Psoas muscle (tissue), 8 donors: ENCODE measurements around the gene HARBI1. TPM values are rescaled to one million over a fixed set of nuclear protein-coding genes. Genes with fewer than 3 reads are reported as not detected.

Experiments
- ATAC-seq, 4 donors: fragments of 200-7000 bp; cut with Tn5 transposase; one replicate each; pipeline ENCODE4 v1.9.1; 2020; ENCODE audit warnings: moderate library complexity in 3 of 4, mild to moderate bottlenecking in 2 of 4
- DNase-seq, 2 donors: peaks; one replicate each; pipeline ENCODE4 v3.0.0-alpha.2; 2020
- H3K27ac ChIP-seq: fragments of 200-600 bp; one replicate; pipeline ENCODE4 v1.8.0; 2022
- H3K27me3 ChIP-seq, 3 donors: fragments of 200-600 bp in 1 of 3; one replicate each; pipeline versions ENCODE4 v1.6.1 to v1.8.0; 2013 to 2022; ENCODE audit warnings: low read length in 2 of 3, mild to moderate bottlenecking in 2 of 3, moderate library complexity in 1 of 3; ENCODE audit not compliant: insufficient read depth in 3 of 3
- H3K36me3 ChIP-seq, 2 donors: fragments of 200-600 bp in 1 of 2; one replicate each; pipeline versions ENCODE4 v1.6.1 to v1.8.0; 2013 to 2022; ENCODE audit warnings: low read depth in 1 of 2, mild to moderate bottlenecking in 1 of 2, moderate library complexity in 1 of 2; ENCODE audit not compliant: insufficient read depth in 1 of 2
- H3K4me1 ChIP-seq: fragments of 200-600 bp; one replicate; pipeline ENCODE4 v1.8.0; 2022
- H3K4me3 ChIP-seq: fragments of 200-600 bp; one replicate; pipeline ENCODE4 v1.8.0; 2022; ENCODE audit warnings: mild to moderate bottlenecking
- H3K9me3 ChIP-seq: fragments of 200-600 bp; one replicate; pipeline ENCODE4 v1.8.0; 2022
- WGBS, 3 donors: extraction: QIAGEN DNeasy Blood & Tissue Kit; methylation state at CpG; one replicate each; pipeline versions ENCODE4 v1.1.6 to v1.1.7; 2013; 5-methylcytosine and 5-hydroxymethylcytosine counted together
- intact Hi-C, 2 donors: fragments of 100-400 bp; cut with DNase I; formaldehyde crosslinking; loops; one replicate each; pipeline versions ENCODE4 v1.11.0 to v1.14.2; 2022
- polyA plus RNA-seq, 3 donors: library from polyadenylated mRNA; stranded (reverse); fragments of 200-250 nt; gene quantifications; one replicate each; pipeline ENCODE4 v1.2.3, GENCODE V29; 2013
- total RNA-seq, 4 donors: library from RNA; stranded (reverse); fragmentation: NEBNext Ultra II Directional in 2 of 4; extraction: Animal tissue kit (Norgen Biotek cat#: 25700) in 2 of 4; gene quantifications; one replicate each; pipeline versions ENCODE4 v1.2.1 to v1.2.4, GENCODE V29; 2021 to 2023
- TF ChIP-seq, protein P1 (sequence below): fragments of 200-600 bp; IDR thresholded peaks from one replicate; pipeline ENCODE4 v1.8.0; 2022; ENCODE audit warnings: antibody characterized with exemption
- donor health status: healthy with polysubstance abuse.
- donor health status: DM: no; HTN: no; CAD: no; lungs with moderate emphysema.
- donor health status: Bipolar disorder and iron deficiency.
- donor health status: healthy.
- donor health status: DM: yes; HTN: yes; CAD: no.
- donor health status: DM: no; HTN: no; CAD: no.
- donor health status: DM: no; HTN: no; CAD: no.
- donor health status: DM: yes; HTN: yes; CAD: no.

HARBI1 gene
- total and polyA plus RNA-seq, 7 donors: 2.0 to 8.6 (median 3.4) TPM

GRCh38 chr11:46632502-46632901 is 15.5 kb upstream of the HARBI1 start:
- Histone ChIP-seq H3K4me3 (no peak overlapping the region), H3K27ac (no peak overlapping the region), H3K4me1 (no peaks in the 10 kb centered on the region), H3K36me3 (peaks cover 0 to 67% of the 10 kb centered on the region in 2 donors), H3K9me3 (no peaks in the 10 kb centered on the region), H3K27me3 (no peaks in the 10 kb centered on the region)
- whole genome bisulfite sequencing, 3 donors: 92 to 100% (median 96%) methylated on average over 1 of the region's 1 CpG
- ATAC-seq (no peak), DNase-seq (no peak)
- TF ChIP-seq, protein P1, sequence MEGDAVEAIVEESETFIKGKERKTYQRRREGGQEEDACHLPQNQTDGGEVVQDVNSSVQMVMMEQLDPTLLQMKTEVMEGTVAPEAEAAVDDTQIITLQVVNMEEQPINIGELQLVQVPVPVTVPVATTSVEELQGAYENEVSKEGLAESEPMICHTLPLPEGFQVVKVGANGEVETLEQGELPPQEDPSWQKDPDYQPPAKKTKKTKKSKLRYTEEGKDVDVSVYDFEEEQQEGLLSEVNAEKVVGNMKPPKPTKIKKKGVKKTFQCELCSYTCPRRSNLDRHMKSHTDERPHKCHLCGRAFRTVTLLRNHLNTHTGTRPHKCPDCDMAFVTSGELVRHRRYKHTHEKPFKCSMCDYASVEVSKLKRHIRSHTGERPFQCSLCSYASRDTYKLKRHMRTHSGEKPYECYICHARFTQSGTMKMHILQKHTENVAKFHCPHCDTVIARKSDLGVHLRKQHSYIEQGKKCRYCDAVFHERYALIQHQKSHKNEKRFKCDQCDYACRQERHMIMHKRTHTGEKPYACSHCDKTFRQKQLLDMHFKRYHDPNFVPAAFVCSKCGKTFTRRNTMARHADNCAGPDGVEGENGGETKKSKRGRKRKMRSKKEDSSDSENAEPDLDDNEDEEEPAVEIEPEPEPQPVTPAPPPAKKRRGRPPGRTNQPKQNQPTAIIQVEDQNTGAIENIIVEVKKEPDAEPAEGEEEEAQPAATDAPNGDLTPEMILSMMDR: no peak
- intact Hi-C loops: no loop called here

GRCh38 chr11:46631676-46632075 is 14.6 kb upstream of the HARBI1 start:
- H3K4me1 ChIP-seq: no peaks in the 10 kb centered on the region
- DNase-seq (no peak), ATAC-seq (no peak)
- 87 to 100% (median 89%) methylated on average over 2 of the region's 2 CpGs for WGBS, 3 donors
- TF ChIP-seq, protein P1: no peak
- peaks cover 0 to 69% of the 10 kb centered on the region in 2 donors for H3K36me3 ChIP-seq
- no peak overlapping the region for H3K4me3 ChIP-seq
- H3K9me3 ChIP-seq: no peaks in the 10 kb centered on the region
- no peak overlapping the region for H3K27ac ChIP-seq
- no peaks in the 10 kb centered on the region for H3K27me3 ChIP-seq
- intact Hi-C loops: no loop called here

DNA sequence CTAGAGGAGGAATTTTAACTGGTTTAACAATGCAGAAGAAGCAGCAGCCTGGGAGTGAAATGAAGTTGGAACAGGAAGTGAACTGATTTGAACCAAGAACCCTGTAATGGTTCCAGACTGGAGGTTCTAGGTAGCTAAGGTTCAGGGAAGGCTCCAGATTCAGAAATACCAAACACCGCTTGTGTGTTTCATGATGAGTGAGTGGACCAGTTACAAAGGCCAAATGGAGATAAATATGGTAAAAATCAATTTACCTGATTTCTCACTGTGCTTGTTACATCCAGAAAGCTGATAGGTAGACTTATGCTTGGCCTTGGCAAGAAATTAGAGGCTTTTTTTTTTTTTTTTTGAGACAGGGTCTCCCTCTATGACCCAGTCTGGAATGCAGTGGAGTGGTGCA is 13.2 kb upstream of the HARBI1 start:
- H3K9me3 ChIP-seq: no peaks in the 10 kb centered on the region
- H3K4me3 ChIP-seq: no peak overlapping the region
- no peaks in the 10 kb centered on the region for H3K27me3 ChIP-seq
- intact Hi-C loops: no loop called here
- TF ChIP-seq, protein P1: no peak
- H3K27ac ChIP-seq: no peak overlapping the region
- WGBS, 3 donors: 96 to 100% (median 100%) methylated on average over 1 of the region's 1 CpG
- H3K4me1 ChIP-seq: no peaks in the 10 kb centered on the region
- peaks cover 0 to 75% of the 10 kb centered on the region in 2 donors for H3K36me3 ChIP-seq
- DNase-seq: no peak
- ATAC-seq: no peak

DNA sequence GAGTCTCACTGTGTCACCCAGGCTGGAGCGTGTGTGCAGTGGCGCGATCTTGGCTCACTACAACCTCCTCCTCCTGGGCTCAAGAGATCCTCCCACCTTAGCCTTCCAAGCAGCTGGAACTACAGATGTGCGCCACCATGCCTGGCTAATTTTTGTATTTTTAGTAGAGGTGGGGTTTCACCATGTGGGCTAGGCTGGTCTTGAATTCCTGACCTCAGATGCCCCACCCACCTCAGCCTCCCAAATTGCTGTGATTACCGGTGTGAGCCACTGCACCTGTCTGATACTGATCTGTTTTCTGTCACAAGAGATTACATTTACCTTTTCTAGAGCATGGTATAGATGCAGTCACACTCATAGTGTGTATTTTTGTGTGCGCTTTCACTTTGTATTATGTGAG is 11.9 kb upstream of the HARBI1 start:
- DNase-seq (no peak), ATAC-seq (no peak)
- Histone ChIP-seq H3K27me3 (no peaks in the 10 kb centered on the region), H3K4me3 (no peak overlapping the region), H3K9me3 (no peaks in the 10 kb centered on the region), H3K4me1 (no peaks in the 10 kb centered on the region), H3K36me3 (peaks cover 0 to 80% of the 10 kb centered on the region in 2 donors), H3K27ac (no peak overlapping the region)
- TF ChIP-seq, protein P1: no peak
- intact Hi-C loops: no loop called here
- 71 to 82% (median 74%) methylated on average over 6 of the region's 6 CpGs for WGBS, 3 donors

DNA sequence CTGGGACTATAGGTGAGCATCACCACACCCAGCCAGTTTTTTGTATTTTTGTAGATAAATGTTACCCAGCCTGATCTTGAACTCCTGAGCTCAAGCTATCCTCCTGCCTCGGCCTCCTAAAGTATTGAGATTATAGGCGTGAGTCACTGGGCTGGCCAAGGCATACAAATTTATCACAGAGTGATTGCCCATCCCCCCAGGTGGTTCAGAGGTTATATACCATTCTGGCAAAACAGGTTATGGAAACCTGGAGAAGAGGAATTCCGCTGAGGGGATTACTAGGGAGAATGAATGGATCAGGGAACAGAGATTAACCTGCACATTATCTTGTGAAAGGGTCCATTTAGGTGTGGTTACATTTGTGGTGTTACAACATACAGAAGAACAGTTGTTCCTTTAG is 8.4 kb upstream of the HARBI1 start:
- Histone ChIP-seq H3K36me3 (peaks cover 2 to 82% of the 10 kb centered on the region in 2 donors), H3K4me1 (no peaks in the 10 kb centered on the region), H3K9me3 (no peaks in the 10 kb centered on the region), H3K27me3 (no peaks in the 10 kb centered on the region), H3K27ac (no peak overlapping the region), H3K4me3 (no peak overlapping the region)
- WGBS, 3 donors: 88 to 97% (median 96%) methylated on average over 3 of the region's 3 CpGs
- intact Hi-C loops: no loop called here
- TF ChIP-seq, protein P1: no peak
- no peak for DNase-seq
- no peak for ATAC-seq
